Measurements from ENCODE around the gene MYOC.

MYOC gene

DNA sequence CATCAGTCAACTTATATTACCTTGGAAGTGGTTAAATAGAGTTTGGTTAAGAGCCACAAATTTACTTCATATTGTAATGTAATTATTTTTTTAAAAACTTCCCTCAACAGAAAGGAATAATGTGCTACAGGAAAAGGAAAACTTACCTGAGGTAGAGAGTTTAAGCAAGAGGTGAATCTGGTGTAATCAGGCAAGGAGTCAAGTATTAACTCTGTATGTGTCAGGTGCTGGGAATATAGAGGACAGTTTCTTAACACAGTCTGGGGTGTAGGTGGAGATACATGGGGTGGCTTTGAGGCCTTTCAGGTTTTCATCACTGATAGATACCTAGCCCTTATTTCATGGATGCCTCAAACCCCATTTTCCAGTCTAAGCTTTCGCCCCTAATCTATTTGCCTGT, 56.4 kb downstream of the MYOC start:
- no peak overlapping the region for H3K27ac ChIP-seq (ENCODE audit: low read depth, low read length, poor library complexity, severe bottlenecking)
- H3K4me2 ChIP-seq (ENCODE audit: low read length), result no peak overlapping the region
- H3K9me2 ChIP-seq (ENCODE audit: low read depth, low read length), result no peaks in the 10 kb centered on the region
- no peak overlapping the region for H3K9ac ChIP-seq (ENCODE audit: low read length)
- H3K27me3 ChIP-seq (ENCODE audit: insufficient read depth, low read length), result no peaks in the 10 kb centered on the region
- no peaks in the 10 kb centered on the region for H3K79me2 ChIP-seq (ENCODE audit: insufficient read depth, low read length)
- no peak overlapping the region for H3K4me3 ChIP-seq (ENCODE audit: low read depth, low read length, poor library complexity, severe bottlenecking)
- H3K9me3 ChIP-seq (ENCODE audit: low read length), result no peaks in the 10 kb centered on the region
- peaks cover 49% of the 10 kb centered on the region for H3K36me3 ChIP-seq (ENCODE audit: insufficient read depth, low read length)
- no peaks in the 10 kb centered on the region for H4K20me1 ChIP-seq (ENCODE audit: insufficient read depth, low read length)
- H3K4me1 ChIP-seq (ENCODE audit: insufficient read depth, low read length, severe bottlenecking), result no peaks in the 10 kb centered on the region
- H2AFZ ChIP-seq (ENCODE audit: low read length), result no peak overlapping the region
- no peaks in the 10 kb centered on the region for H3F3A ChIP-seq (ENCODE audit: insufficient read depth, low read length)
- TF ChIP-seq EZH2 (IDR thresholded peaks at IDR 0.05; ENCODE audit: borderline replicate concordance, low read length), result no peak
- TF ChIP-seq, protein P1, sequence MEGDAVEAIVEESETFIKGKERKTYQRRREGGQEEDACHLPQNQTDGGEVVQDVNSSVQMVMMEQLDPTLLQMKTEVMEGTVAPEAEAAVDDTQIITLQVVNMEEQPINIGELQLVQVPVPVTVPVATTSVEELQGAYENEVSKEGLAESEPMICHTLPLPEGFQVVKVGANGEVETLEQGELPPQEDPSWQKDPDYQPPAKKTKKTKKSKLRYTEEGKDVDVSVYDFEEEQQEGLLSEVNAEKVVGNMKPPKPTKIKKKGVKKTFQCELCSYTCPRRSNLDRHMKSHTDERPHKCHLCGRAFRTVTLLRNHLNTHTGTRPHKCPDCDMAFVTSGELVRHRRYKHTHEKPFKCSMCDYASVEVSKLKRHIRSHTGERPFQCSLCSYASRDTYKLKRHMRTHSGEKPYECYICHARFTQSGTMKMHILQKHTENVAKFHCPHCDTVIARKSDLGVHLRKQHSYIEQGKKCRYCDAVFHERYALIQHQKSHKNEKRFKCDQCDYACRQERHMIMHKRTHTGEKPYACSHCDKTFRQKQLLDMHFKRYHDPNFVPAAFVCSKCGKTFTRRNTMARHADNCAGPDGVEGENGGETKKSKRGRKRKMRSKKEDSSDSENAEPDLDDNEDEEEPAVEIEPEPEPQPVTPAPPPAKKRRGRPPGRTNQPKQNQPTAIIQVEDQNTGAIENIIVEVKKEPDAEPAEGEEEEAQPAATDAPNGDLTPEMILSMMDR (IDR thresholded peaks at IDR 0.05; ENCODE audit: low read length), result no peak

DNA sequence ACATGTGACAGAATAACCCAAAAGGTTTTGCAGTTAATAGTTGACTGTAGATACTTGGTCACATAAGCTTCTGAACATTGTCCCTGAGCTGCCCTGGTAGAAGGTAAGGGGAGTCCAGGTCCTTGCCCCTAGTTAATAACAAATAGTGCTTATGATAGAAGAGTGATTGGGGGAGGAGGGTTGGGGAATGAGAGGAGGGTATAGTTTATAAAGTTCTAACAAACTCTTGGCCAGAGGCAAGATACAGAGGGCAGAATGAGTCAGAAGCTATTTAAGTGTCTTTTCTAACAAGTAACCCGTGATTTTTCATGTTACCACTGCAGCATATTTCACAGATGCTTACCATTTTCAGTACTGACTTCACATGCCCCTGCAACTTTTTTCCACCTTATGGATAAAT, 57.2 kb downstream of the MYOC start:
- Histone ChIP-seq H3K9me2 (ENCODE audit: low read depth, low read length) (no peaks in the 10 kb centered on the region), H3K4me2 (ENCODE audit: low read length) (no peak overlapping the region), H3K9ac (ENCODE audit: low read length) (no peak overlapping the region), H3K36me3 (ENCODE audit: insufficient read depth, low read length) (peaks cover 57% of the 10 kb centered on the region), H3K79me2 (ENCODE audit: insufficient read depth, low read length) (no peaks in the 10 kb centered on the region), H2AFZ (ENCODE audit: low read length) (no peak overlapping the region), H3K27me3 (ENCODE audit: insufficient read depth, low read length) (no peaks in the 10 kb centered on the region), H4K20me1 (ENCODE audit: insufficient read depth, low read length) (no peaks in the 10 kb centered on the region), H3F3A (ENCODE audit: insufficient read depth, low read length) (no peaks in the 10 kb centered on the region), H3K9me3 (ENCODE audit: low read length) (no peaks in the 10 kb centered on the region), H3K27ac (ENCODE audit: low read depth, low read length, poor library complexity, severe bottlenecking) (no peak overlapping the region), H3K4me1 (ENCODE audit: insufficient read depth, low read length, severe bottlenecking) (no peaks in the 10 kb centered on the region), H3K4me3 (ENCODE audit: low read depth, low read length, poor library complexity, severe bottlenecking) (no peak overlapping the region)
- TF ChIP-seq, protein P1 (IDR thresholded peaks at IDR 0.05; ENCODE audit: low read length), result no peak
- no peak for TF ChIP-seq EZH2 (IDR thresholded peaks at IDR 0.05; ENCODE audit: borderline replicate concordance, low read length)

DNA sequence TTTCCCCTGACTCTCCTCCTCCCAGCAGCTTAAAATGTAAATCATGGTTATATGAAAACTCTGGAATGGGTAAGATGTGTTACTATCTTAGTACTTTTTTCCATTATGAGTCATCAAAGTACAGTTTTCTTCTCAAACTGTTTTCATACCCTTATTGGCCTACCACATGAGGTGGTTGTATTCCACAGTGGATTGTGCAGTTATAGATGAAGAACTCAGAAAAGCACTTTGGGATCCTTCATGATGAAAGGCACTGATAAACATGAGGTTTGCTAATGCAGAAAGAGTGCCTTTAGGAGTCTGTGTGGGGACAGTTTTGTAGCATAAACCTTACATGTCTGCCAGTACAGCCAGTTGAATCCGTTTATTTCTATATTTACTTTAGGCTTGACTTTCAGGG, 62.5 kb downstream of the MYOC start:
- Histone ChIP-seq H3F3A (ENCODE audit: insufficient read depth, low read length) (no peaks in the 10 kb centered on the region), H3K27ac (ENCODE audit: low read depth, low read length, poor library complexity, severe bottlenecking) (no peak overlapping the region), H3K27me3 (ENCODE audit: insufficient read depth, low read length) (no peaks in the 10 kb centered on the region), H2AFZ (ENCODE audit: low read length) (no peak overlapping the region), H3K9me2 (ENCODE audit: low read depth, low read length) (no peaks in the 10 kb centered on the region), H4K20me1 (ENCODE audit: insufficient read depth, low read length) (no peaks in the 10 kb centered on the region), H3K79me2 (ENCODE audit: insufficient read depth, low read length) (no peaks in the 10 kb centered on the region), H3K4me1 (ENCODE audit: insufficient read depth, low read length, severe bottlenecking) (no peaks in the 10 kb centered on the region), H3K4me2 (ENCODE audit: low read length) (no peak overlapping the region), H3K9me3 (ENCODE audit: low read length) (no peaks in the 10 kb centered on the region), H3K36me3 (ENCODE audit: insufficient read depth, low read length) (peaks cover 91% of the 10 kb centered on the region), H3K9ac (ENCODE audit: low read length) (no peak overlapping the region), H3K4me3 (ENCODE audit: low read depth, low read length, poor library complexity, severe bottlenecking) (no peak overlapping the region)
- TF ChIP-seq EZH2 (IDR thresholded peaks at IDR 0.05; ENCODE audit: borderline replicate concordance, low read length), result no peak
- TF ChIP-seq, protein P1 (IDR thresholded peaks at IDR 0.05; ENCODE audit: low read length), result no peak

Data from OCI-LY1 (cell line).